Peyer's patch (tissue), 4 donors: Measurements from ENCODE around the gene PLA2G2F. TPM values are rescaled to one million over a fixed set of nuclear protein-coding genes. Genes with fewer than 3 reads are reported as not detected.

ENCODE experiments used
- DNase-seq, 3 donors: peaks; one replicate each; pipeline ENCODE4 v3.0.0-alpha.2; 2017 to 2019
- H3K27ac ChIP-seq, 4 donors: fragments of 200-600 bp; sonication (generic); one replicate each; pipeline ENCODE4 v1.5.1; 2016 to 2019
- H3K27me3 ChIP-seq, 2 donors: fragments of 200-600 bp; sonication (generic); one replicate each; pipeline ENCODE4 v1.5.1; 2019
- H3K36me3 ChIP-seq, 3 donors: fragments of 200-600 bp; sonication (generic); one replicate each; pipeline ENCODE4 v1.5.1; 2016 to 2019
- H3K4me1 ChIP-seq, 4 donors: fragments of 200-600 bp; sonication (generic); one replicate each; pipeline ENCODE4 v1.5.1; 2016 to 2019
- H3K4me3 ChIP-seq, 4 donors: fragments of 200-600 bp; sonication (generic); 1 replicate in 3 of 4; 2 replicates in 1 of 4; pipeline ENCODE4 v1.5.1; 2016 to 2019; ENCODE audit warnings: mild to moderate bottlenecking in 1 of 4
- H3K9me3 ChIP-seq, 4 donors: fragments of 200-600 bp; sonication (generic); one replicate each; pipeline ENCODE4 v1.5.1; 2016 to 2019; ENCODE audit warnings: mild to moderate bottlenecking in 1 of 4
- CTCF ChIP-seq, 6 experiments: fragments of 450-650 bp in 4 of 6; fragments of 200-600 bp in 2 of 6; sonication (generic) in 1 of 6; IDR thresholded peaks; one replicate each; pipeline ENCODE4 v1.5.1; 2017 to 2019; ENCODE audit warnings: antibody characterized with exemption in 6 of 6, mild to moderate bottlenecking in 3 of 6, moderate library complexity in 1 of 6
- POLR2A ChIP-seq, 2 donors: fragments of 450-650 bp; IDR thresholded peaks; one replicate each; pipeline ENCODE4 v1.5.1; 2017; ENCODE audit warnings: antibody characterized with exemption in 2 of 2, mild to moderate bottlenecking in 2 of 2, moderate library complexity in 2 of 2
- total RNA-seq, 4 donors: library from RNA; depleted of rRNA; stranded (reverse); fragments of >200 nt; gene quantifications; one replicate each; pipeline ENCODE4 v1.1.0, GENCODE V29; 2016

PLA2G2F gene
- total RNA-seq, 4 donors from 2014 or later = 0.27 to 0.35 TPM; not detected in 2

- H3K36me3 ChIP-seq = no peaks in the 10 kb centered on the region
- TF ChIP-seq CTCF (IDR thresholded peaks at IDR 0.05) (no peak), POLR2A (IDR thresholded peaks at IDR 0.05) (no peak)
- no peaks in the 10 kb centered on the region for H3K27me3 ChIP-seq
- H3K4me1 ChIP-seq = no peaks in the 10 kb centered on the region
- no peak for DNase-seq
- no peak overlapping the region for H3K27ac ChIP-seq
- no peaks in the 10 kb centered on the region for H3K9me3 ChIP-seq
- H3K4me3 ChIP-seq = no peak overlapping the region
Measured at GRCh38 chr1:20093940-20094391, 45.2 kb upstream of the PLA2G2F start.

- no peaks in the 10 kb centered on the region for H3K27me3 ChIP-seq
- H3K27ac ChIP-seq = no peak overlapping the region
- no peaks in the 10 kb centered on the region for H3K9me3 ChIP-seq
- TF ChIP-seq POLR2A (IDR thresholded peaks at IDR 0.05) (no peak), CTCF (IDR thresholded peaks at IDR 0.05) (no peak)
- H3K36me3 ChIP-seq = no peaks in the 10 kb centered on the region
- DNase-seq = no peak
- no peak overlapping the region for H3K4me3 ChIP-seq
- H3K4me1 ChIP-seq = no peaks in the 10 kb centered on the region
Measured at GRCh38 chr1:20095564-20096434, 43.3 kb upstream of the PLA2G2F start.

GRCh38 chr1:20096840-20097447 lies 42.2 kb upstream of the PLA2G2F start:
- Histone ChIP-seq H3K4me1 (no peaks in the 10 kb centered on the region), H3K27ac (no peak overlapping the region), H3K27me3 (no peaks in the 10 kb centered on the region), H3K9me3 (no peaks in the 10 kb centered on the region), H3K36me3 (no peaks in the 10 kb centered on the region), H3K4me3 (no peak overlapping the region)
- no peak for DNase-seq
- no peak for TF ChIP-seq CTCF (IDR thresholded peaks at IDR 0.05)
- no peak for TF ChIP-seq POLR2A (IDR thresholded peaks at IDR 0.05)

- no peak for TF ChIP-seq CTCF (IDR thresholded peaks at IDR 0.05)
- TF ChIP-seq POLR2A (IDR thresholded peaks at IDR 0.05) = no peak
- no peaks in the 10 kb centered on the region for H3K9me3 ChIP-seq
- H3K27me3 ChIP-seq = no peaks in the 10 kb centered on the region
- H3K27ac ChIP-seq = no peak overlapping the region
- no peak overlapping the region for H3K4me3 ChIP-seq
- H3K36me3 ChIP-seq = no peaks in the 10 kb centered on the region
- DNase-seq = no peak
- no peaks in the 10 kb centered on the region for H3K4me1 ChIP-seq
Measured at GRCh38 chr1:20099533-20099932, 39.6 kb upstream of the PLA2G2F start.

GRCh38 chr1:20100632-20101355 lies 38.3 kb upstream of the PLA2G2F start:
- H3K4me1 ChIP-seq = no peaks in the 10 kb centered on the region
- no peaks in the 10 kb centered on the region for H3K36me3 ChIP-seq
- H3K9me3 ChIP-seq = no peaks in the 10 kb centered on the region
- no peak for TF ChIP-seq POLR2A (IDR thresholded peaks at IDR 0.05)
- TF ChIP-seq CTCF (IDR thresholded peaks at IDR 0.05) = peak; percentile 57 to 74 (median 70)
- DNase-seq = peak; percentile 32 to 69 (median 58)
- no peaks in the 10 kb centered on the region for H3K27me3 ChIP-seq
- H3K4me3 ChIP-seq = no peak overlapping the region
- H3K27ac ChIP-seq = no peak overlapping the region
